Colonic mucosa (tissue), 4 donors: ENCODE results near the gene ARHGEF12. TPM values are rescaled to one million over a fixed set of nuclear protein-coding genes. Genes with fewer than 3 reads are reported as not detected.

Experiments used
- DNase-seq: peaks from one replicate; pipeline ENCODE4 v3.0.0-alpha.2; 2020
- H3K27ac ChIP-seq: fragments of 200-600 bp; one replicate; pipeline ENCODE4 v1.8.0; 2021
- H3K27me3 ChIP-seq: fragments of 200-600 bp; one replicate; pipeline ENCODE4 v1.8.0; 2021
- H3K36me3 ChIP-seq: fragments of 200-600 bp; one replicate; pipeline ENCODE4 v1.8.0; 2021
- H3K4me1 ChIP-seq: fragments of 200-600 bp; one replicate; pipeline ENCODE4 v1.8.0; 2021; ENCODE audit warnings: mild to moderate bottlenecking
- H3K4me3 ChIP-seq: fragments of 200-600 bp; one replicate; pipeline ENCODE4 v1.8.0; 2021
- H3K9ac ChIP-seq, 2 donors: one replicate each; pipeline ENCODE4 v1.7.0; 2013; ENCODE audit warnings: control low read depth in 2 of 2, low read depth in 2 of 2, low read length in 2 of 2
- H3K9me3 ChIP-seq: fragments of 200-600 bp; one replicate; pipeline ENCODE4 v1.8.0; 2021
- CTCF ChIP-seq: fragments of 200-600 bp; IDR thresholded peaks from one replicate; pipeline ENCODE4 v1.8.0; 2022; ENCODE audit warnings: antibody characterized with exemption, mild to moderate bottlenecking
- intact Hi-C: fragments of 100-400 bp; cut with DNase I; formaldehyde crosslinking; loops from one replicate; pipeline ENCODE4 v1.14.1; 2022
- total RNA-seq, 2 donors: library from RNA; stranded (reverse); fragmentation: NEBNext Ultra II Directional in 1 of 2; extraction: Animal tissue kit (Norgen Biotek cat#: 25700) in 1 of 2; gene quantifications; one replicate each; pipeline ENCODE4 v1.2.1, GENCODE V29; 2021
- donor health status: healthy.
- donor health status: DM: no; HTN: no; CAD: no.
- donor health status: DM: no; HTN: no; CAD: no.

Gene ARHGEF12
- total RNA-seq, 2 donors from 2014 or later = 66.7 to 103 TPM

- intact Hi-C loops = no loop called here
- Histone ChIP-seq H3K36me3 (no peaks in the 10 kb centered on the region), H3K4me1 (peaks cover 3% of the 10 kb centered on the region), H3K27ac (no peak overlapping the region), H3K4me3 (no peak overlapping the region), H3K9me3 (no peaks in the 10 kb centered on the region), H3K27me3 (no peaks in the 10 kb centered on the region), H3K9ac (no peak overlapping the region)
- DNase-seq = no peak
- no peak for TF ChIP-seq CTCF
These were observed 28.1 kb upstream of the ARHGEF12 start for GRCh38 chr11:120308081-120308480.

- no peaks in the 10 kb centered on the region for H3K27me3 ChIP-seq
- H3K4me3 ChIP-seq = no peak overlapping the region
- peak overlapping the region in 1 of 2 donors; percentile 8 for H3K9ac ChIP-seq
- intact Hi-C loops = no loop called here
- H3K36me3 ChIP-seq = no peaks in the 10 kb centered on the region
- peaks cover 3% of the 10 kb centered on the region for H3K4me1 ChIP-seq
- H3K27ac ChIP-seq = peak overlapping the region; percentile 3
- DNase-seq = peak; percentile 74
- H3K9me3 ChIP-seq = no peaks in the 10 kb centered on the region
- no peak for TF ChIP-seq CTCF
These were observed 25.3 kb upstream of the ARHGEF12 start for GRCh38 chr11:120310870-120311269.

GRCh38 chr11:120314861-120315260, 21.4 kb upstream of the ARHGEF12 start:
- no peak overlapping the region for H3K27ac ChIP-seq
- TF ChIP-seq CTCF = no peak
- H3K4me1 ChIP-seq = peaks cover 3% of the 10 kb centered on the region
- H3K27me3 ChIP-seq = no peaks in the 10 kb centered on the region
- no peaks in the 10 kb centered on the region for H3K36me3 ChIP-seq
- H3K9ac ChIP-seq = no peak overlapping the region
- intact Hi-C loops = no loop called here
- DNase-seq = no peak
- no peak overlapping the region for H3K4me3 ChIP-seq
- no peaks in the 10 kb centered on the region for H3K9me3 ChIP-seq

- Histone ChIP-seq H3K9ac (no peak overlapping the region), H3K27ac (no peak overlapping the region), H3K27me3 (no peaks in the 10 kb centered on the region), H3K4me1 (no peaks in the 10 kb centered on the region), H3K4me3 (no peak overlapping the region), H3K36me3 (no peaks in the 10 kb centered on the region), H3K9me3 (no peaks in the 10 kb centered on the region)
- intact Hi-C loops = no loop called here
- peak; percentile 92 for DNase-seq
- no peak for TF ChIP-seq CTCF
These were observed 19.1 kb upstream of the ARHGEF12 start for GRCh38 chr11:120316880-120317688.

- no peak for DNase-seq
- H3K4me1 ChIP-seq = no peaks in the 10 kb centered on the region
- H3K9ac ChIP-seq = no peak overlapping the region
- no peaks in the 10 kb centered on the region for H3K36me3 ChIP-seq
- intact Hi-C loops = no loop called here
- no peaks in the 10 kb centered on the region for H3K9me3 ChIP-seq
- no peaks in the 10 kb centered on the region for H3K27me3 ChIP-seq
- no peak overlapping the region for H3K4me3 ChIP-seq
- no peak for TF ChIP-seq CTCF
- H3K27ac ChIP-seq = no peak overlapping the region
These were observed 18.3 kb upstream of the ARHGEF12 start for GRCh38 chr11:120317689-120318480.
